Panc1 (cell line): ENCODE results near the gene BARX2. TPM values are rescaled to one million over a fixed set of nuclear protein-coding genes. Genes with fewer than 3 reads are reported as not detected.

ENCODE experiments used
- ATAC-seq: fragments of 200-7000 bp; cut with Tn5 transposase; 2 replicates; pipeline ENCODE4 v1.9.1; 2020; ENCODE audit warnings: mild to moderate bottlenecking, moderate library complexity
- BruUV-seq: library from RNA; stranded (reverse); fragments of 400-500 nt; replicated peaks from 2 replicates; lab custom pipeline; 2021; lab: Mats Ljungman, UMichigan
- CTCF ChIA-PET: fragments of 300-600 bp; sonication (Branson Sonifier 250); formaldehyde crosslinking; loops from one replicate; lab custom pipeline; 2022; ENCODE audit warnings: antibody characterized with exemption; lab: Charles Lee
- POLR2A ChIA-PET: fragments of 300-600 bp; sonication (Branson Sonifier 250); formaldehyde crosslinking; loops from one replicate; lab custom pipeline; 2022; ENCODE audit warnings: antibody characterized with exemption; lab: Charles Lee
- DNase-seq: peaks from one replicate; pipeline ENCODE4 v3.0.0-alpha.2; 2010; ENCODE audit warnings: low read depth, low spot score
- H3K27ac ChIP-seq: 2 replicates; pipeline ENCODE4 v1.5.1; 2011; ENCODE audit warnings: mild to moderate bottlenecking, low read length, inconsistent platforms
- H3K27me3 ChIP-seq: fragments of 200-500 bp; sonication (Bioruptor generic); 2 replicates; pipeline ENCODE4 v1.6.0; 2014; ENCODE audit warnings: low read length, inconsistent platforms; ENCODE audit not compliant: control insufficient read depth, insufficient read depth
- H3K36me3 ChIP-seq: fragments of 200-500 bp; sonication (Bioruptor generic); 2 replicates; pipeline ENCODE4 v1.5.1; 2014; ENCODE audit warnings: inconsistent platforms, mild to moderate bottlenecking, low read length, moderate library complexity; ENCODE audit not compliant: control insufficient read depth, insufficient read depth
- H3K4me1 ChIP-seq: 2 replicates; pipeline ENCODE4 v1.5.1; 2011; ENCODE audit warnings: inconsistent platforms, mild to moderate bottlenecking, low read length, moderate library complexity; ENCODE audit not compliant: control insufficient read depth, insufficient read depth
- H3K4me3 ChIP-seq, 2 experiments: 2 replicates each; pipeline ENCODE4 v1.5.1; 2011 to 2012; ENCODE audit warnings: low read depth in 2 of 2, low read length in 2 of 2, mild to moderate bottlenecking in 2 of 2, inconsistent platforms in 1 of 2, moderate library complexity in 1 of 2
- H3K9me3 ChIP-seq: fragments of 200-500 bp; sonication (Bioruptor generic); 2 replicates; pipeline ENCODE4 v1.5.1; 2014; ENCODE audit warnings: low read depth, mild to moderate bottlenecking, inconsistent platforms, low read length, moderate library complexity; ENCODE audit not compliant: control insufficient read depth, insufficient read depth
- POLR2AphosphoS5 ChIP-seq: IDR thresholded peaks from 2 replicates; pipeline ENCODE4 v1.6.1; 2012; ENCODE audit warnings: mild to moderate bottlenecking, low read depth, low read length, moderate library complexity
- SIN3A ChIP-seq: IDR thresholded peaks from 2 replicates; pipeline ENCODE4 v1.6.1; 2012; ENCODE audit warnings: low read depth, mild to moderate bottlenecking, low read length, moderate library complexity, borderline replicate concordance; ENCODE audit not compliant: insufficient read depth
- TCF7L2 ChIP-seq: IDR thresholded peaks from 2 replicates; pipeline ENCODE4 v1.6.1; 2011; ENCODE audit warnings: mild to moderate bottlenecking, low read depth, low read length, inconsistent platforms
- in situ Hi-C: cut with HindIII; loops from 2 replicates; pipeline ENCODE4 v1.10.0; 2016; ENCODE audit warnings: low sequenced_read_pairs, low pct_unique_long_range_greater_than_20kb
- intact Hi-C: fragments of 100-400 bp; cut with micrococcal nuclease; formaldehyde crosslinking; loops from one replicate; pipeline ENCODE4 v1.10.0; 2022; ENCODE audit not compliant: unreplicated experiment
- total RNA-seq: library from RNA; stranded (reverse); gene quantifications from one replicate; pipeline ENCODE4 v1.2.1, GENCODE V29; 2021; ENCODE audit not compliant: unreplicated experiment
- TF ChIP-seq, protein P1 (sequence below): fragments of 450-650 bp; IDR thresholded peaks from 2 replicates; pipeline ENCODE4 v1.5.1; 2017; ENCODE audit warnings: mild to moderate bottlenecking
- TF ChIP-seq, protein P2 (sequence below), 2 experiments: IDR thresholded peaks; 2 replicates each; pipeline ENCODE4 v1.6.1; 2011 to 2012; ENCODE audit warnings: low read depth in 2 of 2, control low read depth in 1 of 2, low read length in 1 of 2, mild to moderate bottlenecking in 1 of 2, moderate library complexity in 1 of 2; ENCODE audit not compliant: insufficient read depth in 1 of 2

BARX2 gene
- total RNA-seq, 1 experiment from 2014 or later: 3.9 TPM

DNA sequence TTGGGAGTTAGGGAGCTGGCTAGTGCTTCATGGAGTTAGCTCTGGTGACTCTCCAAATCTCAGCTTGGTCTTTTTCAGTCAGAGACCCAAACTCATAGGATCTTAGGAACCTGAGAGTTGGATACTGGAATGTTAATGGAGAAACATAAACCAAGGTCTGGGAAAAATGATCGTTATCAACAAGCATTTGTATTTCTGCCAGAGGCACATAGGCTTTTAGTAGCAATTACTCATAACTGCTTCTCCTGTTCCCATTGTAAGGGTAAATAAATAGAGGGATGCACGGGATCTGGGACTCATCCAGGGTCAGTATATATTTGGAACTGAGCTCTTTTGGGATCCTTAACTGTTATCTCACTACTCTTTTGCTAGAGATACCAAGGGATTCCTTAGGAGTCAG is 4.8 kb downstream of the BARX2 start:
- no TSS peak for BruUV-seq
- ChIA-PET CTCF (interaction anchor here (0.6 kb wide), 1 partner anchor 487 kb away, joined by 3 read pairs; no protein-coding TSS in a partner anchor), POLR2A (no interaction called here)
- Histone ChIP-seq H3K27me3 (peaks cover 12% of the 10 kb centered on the region; the same call in 1 of the 2 replicates), H3K4me1 (peaks cover 22% of the 10 kb centered on the region), H3K36me3 (no peaks in the 10 kb centered on the region), H3K4me3 (no peak overlapping the region), H3K9me3 (no peaks in the 10 kb centered on the region), H3K27ac (no peak overlapping the region)
- ATAC-seq (no peak), DNase-seq (no peak)
- intact Hi-C loops (no loop called here), in situ Hi-C loops (no loop called here)
- TF ChIP-seq POLR2AphosphoS5: no peak
- TF ChIP-seq, protein P1, sequence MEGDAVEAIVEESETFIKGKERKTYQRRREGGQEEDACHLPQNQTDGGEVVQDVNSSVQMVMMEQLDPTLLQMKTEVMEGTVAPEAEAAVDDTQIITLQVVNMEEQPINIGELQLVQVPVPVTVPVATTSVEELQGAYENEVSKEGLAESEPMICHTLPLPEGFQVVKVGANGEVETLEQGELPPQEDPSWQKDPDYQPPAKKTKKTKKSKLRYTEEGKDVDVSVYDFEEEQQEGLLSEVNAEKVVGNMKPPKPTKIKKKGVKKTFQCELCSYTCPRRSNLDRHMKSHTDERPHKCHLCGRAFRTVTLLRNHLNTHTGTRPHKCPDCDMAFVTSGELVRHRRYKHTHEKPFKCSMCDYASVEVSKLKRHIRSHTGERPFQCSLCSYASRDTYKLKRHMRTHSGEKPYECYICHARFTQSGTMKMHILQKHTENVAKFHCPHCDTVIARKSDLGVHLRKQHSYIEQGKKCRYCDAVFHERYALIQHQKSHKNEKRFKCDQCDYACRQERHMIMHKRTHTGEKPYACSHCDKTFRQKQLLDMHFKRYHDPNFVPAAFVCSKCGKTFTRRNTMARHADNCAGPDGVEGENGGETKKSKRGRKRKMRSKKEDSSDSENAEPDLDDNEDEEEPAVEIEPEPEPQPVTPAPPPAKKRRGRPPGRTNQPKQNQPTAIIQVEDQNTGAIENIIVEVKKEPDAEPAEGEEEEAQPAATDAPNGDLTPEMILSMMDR: no peak

DNA sequence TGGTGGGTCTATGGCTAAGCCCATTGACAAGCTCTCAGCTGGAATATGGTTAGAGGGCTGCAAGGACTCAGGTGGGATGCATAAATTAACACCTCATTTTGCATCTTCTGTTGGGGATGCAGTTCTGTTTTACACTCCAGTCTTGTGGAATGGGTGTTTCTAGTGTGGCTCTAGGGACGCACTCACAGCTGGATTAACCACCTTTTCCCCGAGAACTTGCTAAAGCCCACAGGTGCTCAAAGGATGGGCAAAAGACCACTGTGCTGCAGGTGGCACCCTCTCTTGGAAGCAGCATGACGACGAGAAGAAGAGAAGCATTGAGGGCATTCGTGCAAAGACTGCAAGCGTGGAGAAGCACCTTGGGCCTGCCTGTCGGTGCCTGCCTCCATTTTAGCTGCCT is 6.9 kb downstream of the BARX2 start:
- in situ Hi-C loops (no loop called here), intact Hi-C loops (no loop called here)
- CTCF ChIA-PET: interaction anchor here (0.7 kb wide), 1 partner anchor 33 kb away, joined by 3 read pairs; no protein-coding TSS in a partner anchor
- H3K4me3 ChIP-seq: no peak overlapping the region
- ATAC-seq (no peak), DNase-seq (no peak)
- peaks cover 29% of the 10 kb centered on the region for H3K4me1 ChIP-seq
- no peaks in the 10 kb centered on the region for H3K9me3 ChIP-seq
- peaks cover 7% of the 10 kb centered on the region; the same call in 1 of the 2 replicates for H3K27me3 ChIP-seq
- TF ChIP-seq TCF7L2 (no peak), POLR2AphosphoS5 (no peak), SIN3A (no peak)
- TF ChIP-seq, protein P2, sequence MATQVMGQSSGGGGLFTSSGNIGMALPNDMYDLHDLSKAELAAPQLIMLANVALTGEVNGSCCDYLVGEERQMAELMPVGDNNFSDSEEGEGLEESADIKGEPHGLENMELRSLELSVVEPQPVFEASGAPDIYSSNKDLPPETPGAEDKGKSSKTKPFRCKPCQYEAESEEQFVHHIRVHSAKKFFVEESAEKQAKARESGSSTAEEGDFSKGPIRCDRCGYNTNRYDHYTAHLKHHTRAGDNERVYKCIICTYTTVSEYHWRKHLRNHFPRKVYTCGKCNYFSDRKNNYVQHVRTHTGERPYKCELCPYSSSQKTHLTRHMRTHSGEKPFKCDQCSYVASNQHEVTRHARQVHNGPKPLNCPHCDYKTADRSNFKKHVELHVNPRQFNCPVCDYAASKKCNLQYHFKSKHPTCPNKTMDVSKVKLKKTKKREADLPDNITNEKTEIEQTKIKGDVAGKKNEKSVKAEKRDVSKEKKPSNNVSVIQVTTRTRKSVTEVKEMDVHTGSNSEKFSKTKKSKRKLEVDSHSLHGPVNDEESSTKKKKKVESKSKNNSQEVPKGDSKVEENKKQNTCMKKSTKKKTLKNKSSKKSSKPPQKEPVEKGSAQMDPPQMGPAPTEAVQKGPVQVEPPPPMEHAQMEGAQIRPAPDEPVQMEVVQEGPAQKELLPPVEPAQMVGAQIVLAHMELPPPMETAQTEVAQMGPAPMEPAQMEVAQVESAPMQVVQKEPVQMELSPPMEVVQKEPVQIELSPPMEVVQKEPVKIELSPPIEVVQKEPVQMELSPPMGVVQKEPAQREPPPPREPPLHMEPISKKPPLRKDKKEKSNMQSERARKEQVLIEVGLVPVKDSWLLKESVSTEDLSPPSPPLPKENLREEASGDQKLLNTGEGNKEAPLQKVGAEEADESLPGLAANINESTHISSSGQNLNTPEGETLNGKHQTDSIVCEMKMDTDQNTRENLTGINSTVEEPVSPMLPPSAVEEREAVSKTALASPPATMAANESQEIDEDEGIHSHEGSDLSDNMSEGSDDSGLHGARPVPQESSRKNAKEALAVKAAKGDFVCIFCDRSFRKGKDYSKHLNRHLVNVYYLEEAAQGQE (IDR thresholded peaks at IDR 0.05; ENCODE audit: insufficient read depth in 1 of 2, low read depth in 2 of 2, low read length in 1 of 2): no peak
- TF ChIP-seq, protein P1: no peak
- POLR2A ChIA-PET: no interaction called here
- no TSS peak for BruUV-seq
- H3K36me3 ChIP-seq: no peaks in the 10 kb centered on the region
- H3K27ac ChIP-seq: no peak overlapping the region
